Measurements from ENCODE around the gene CRISP2. TPM values are rescaled to one million over a fixed set of nuclear protein-coding genes. Genes with fewer than 3 reads are reported as not detected.
"Not testable (repeated sequence)": the region's sequence is repeated elsewhere in the genome, so short reads cannot be mapped to it uniquely, and the experiment has no call there.

CRISP2 gene
- total and polyA plus RNA-seq, 2 donors (not counting 3 experiments of a cell fraction or from before 2014, with no cell fraction given): not detected

- Histone ChIP-seq H3K4me3 (replicated peaks in 1 of 3; ENCODE audit: insufficient read depth in 1 of 3, low read depth in 1 of 3, low read length in 3 of 3) (no peak overlapping the region), H3K9ac (replicated peaks; ENCODE audit: extremely low read depth, insufficient read depth, low read length) (no peak overlapping the region), H3K4me1 (ENCODE audit: control insufficient read depth, extremely low read depth, insufficient read depth, low read length) (no peaks in the 10 kb centered on the region), H2AFZ (ENCODE audit: low read depth, low read length) (no peak overlapping the region), H3K27ac (ENCODE audit: insufficient read depth, low read depth, low read length) (no peak overlapping the region), H4K20me1 (replicated peaks; ENCODE audit: control insufficient read depth, extremely low read depth, insufficient read depth, low read length) (no peaks in the 10 kb centered on the region), H3K9me1 (replicated peaks; ENCODE audit: control insufficient read depth, extremely low read depth, insufficient read depth, low read length) (no peaks in the 10 kb centered on the region), H3K4me2 (ENCODE audit: insufficient read depth, low read length) (no peak overlapping the region), H3K27me3 (ENCODE audit: control insufficient read depth in 2 of 2, insufficient read depth in 2 of 2, low read length in 2 of 2) (no peaks in the 10 kb centered on the region), H3K36me3 (ENCODE audit: control insufficient read depth in 2 of 2, extremely low read depth in 1 of 2, insufficient read depth in 2 of 2, low read length in 2 of 2) (no peaks in the 10 kb centered on the region), H3K79me2 (ENCODE audit: control insufficient read depth, insufficient read depth, low read length) (no peaks in the 10 kb centered on the region), H3K9me3 (replicated peaks; ENCODE audit: control insufficient read depth, insufficient read depth, low read length) (no peaks in the 10 kb centered on the region)
- no TSS peak for BruUV-seq (replicated peaks)
- ChIA-PET CTCF (no interaction called here), POLR2A (no interaction called here)
- no peak for DNase-seq (ENCODE audit: low read depth, low spot score)
- no peak for TF ChIP-seq EZH2 (IDR thresholded peaks at IDR 0.05; ENCODE audit: borderline replicate concordance, low read depth, low read length, severe bottlenecking)
- TF ChIP-seq POLR2AphosphoS5 (IDR thresholded peaks at IDR 0.05; ENCODE audit: insufficient read depth, low read depth, low read length): no peak
- TF ChIP-seq JUN (IDR thresholded peaks at IDR 0.05; ENCODE audit: borderline replicate concordance, insufficient read depth, insufficient read length, low read depth): no peak
- no peak for TF ChIP-seq GATA2 (IDR thresholded peaks at IDR 0.05; ENCODE audit: insufficient read depth, insufficient read length, low read depth, low read length)
- FAIRE-seq: no peak
- dilution Hi-C loops (cut with MboI; ENCODE audit: extremely low pct_ligation_motif_present, low sequenced_read_pairs) (no loop called here), intact Hi-C loops (cut with micrococcal nuclease) (no loop called here)
Observed at GRCh38 chr6:49732781-49733180, 19.4 kb upstream of the CRISP2 start.

GRCh38 chr6:49730251-49730650 lies 16.9 kb upstream of the CRISP2 start:
- ChIA-PET POLR2A (no interaction called here), CTCF (no interaction called here)
- Histone ChIP-seq H3K4me1 (ENCODE audit: control insufficient read depth, extremely low read depth, insufficient read depth, low read length) (no peaks in the 10 kb centered on the region), H3K9me1 (replicated peaks; ENCODE audit: control insufficient read depth, extremely low read depth, insufficient read depth, low read length) (no peaks in the 10 kb centered on the region), H3K36me3 (ENCODE audit: control insufficient read depth in 2 of 2, extremely low read depth in 1 of 2, insufficient read depth in 2 of 2, low read length in 2 of 2) (no peaks in the 10 kb centered on the region), H3K9me3 (replicated peaks; ENCODE audit: control insufficient read depth, insufficient read depth, low read length) (no peaks in the 10 kb centered on the region), H4K20me1 (replicated peaks; ENCODE audit: control insufficient read depth, extremely low read depth, insufficient read depth, low read length) (no peaks in the 10 kb centered on the region), H3K9ac (replicated peaks; ENCODE audit: extremely low read depth, insufficient read depth, low read length) (no peak overlapping the region), H3K4me3 (replicated peaks in 1 of 3; ENCODE audit: insufficient read depth in 1 of 3, low read depth in 1 of 3, low read length in 3 of 3) (no peak overlapping the region), H3K27ac (ENCODE audit: insufficient read depth, low read depth, low read length) (no peak overlapping the region), H2AFZ (ENCODE audit: low read depth, low read length) (no peak overlapping the region), H3K79me2 (ENCODE audit: control insufficient read depth, insufficient read depth, low read length) (no peaks in the 10 kb centered on the region), H3K4me2 (ENCODE audit: insufficient read depth, low read length) (no peak overlapping the region), H3K27me3 (ENCODE audit: control insufficient read depth in 2 of 2, insufficient read depth in 2 of 2, low read length in 2 of 2) (no peaks in the 10 kb centered on the region)
- BruUV-seq (replicated peaks): no TSS peak
- no peak for TF ChIP-seq MAX (IDR thresholded peaks at IDR 0.05; ENCODE audit: insufficient read depth, insufficient read length)
- TF ChIP-seq EZH2 (IDR thresholded peaks at IDR 0.05; ENCODE audit: borderline replicate concordance, low read depth, low read length, severe bottlenecking): no peak
- TF ChIP-seq JUN (IDR thresholded peaks at IDR 0.05; ENCODE audit: borderline replicate concordance, insufficient read depth, insufficient read length, low read depth): no peak
- TF ChIP-seq FOS (IDR thresholded peaks at IDR 0.05; ENCODE audit: borderline replicate concordance, insufficient read depth, low read length): no peak
- TF ChIP-seq GATA2 (IDR thresholded peaks at IDR 0.05; ENCODE audit: insufficient read depth, insufficient read length, low read depth, low read length): no peak
- TF ChIP-seq POLR2AphosphoS5 (IDR thresholded peaks at IDR 0.05; ENCODE audit: insufficient read depth, low read depth, low read length): no peak
- no peak for TF ChIP-seq POLR2A (IDR thresholded peaks at IDR 0.05; ENCODE audit: low read depth, low read length)
- TF ChIP-seq MYC (IDR thresholded peaks at IDR 0.05; ENCODE audit: low read depth, low read length): no peak
- no peak for TF ChIP-seq CTCF (IDR thresholded peaks at IDR 0.05; ENCODE audit: extremely low read depth in 1 of 2, insufficient read depth in 1 of 2, low read depth in 1 of 2, low read length in 2 of 2)
- dilution Hi-C loops (cut with MboI; ENCODE audit: extremely low pct_ligation_motif_present, low sequenced_read_pairs): no loop called here
- intact Hi-C loops (cut with micrococcal nuclease): no loop called here
- no peak for DNase-seq (ENCODE audit: low read depth, low spot score)
- no peak for FAIRE-seq

GRCh38 chr6:49723917-49724316 lies 10.6 kb upstream of the CRISP2 start:
- H3K4me2 ChIP-seq (ENCODE audit: insufficient read depth, low read length); BruUV-seq (replicated peaks); POLR2A ChIA-PET; H4K20me1 ChIP-seq (replicated peaks; ENCODE audit: control insufficient read depth, extremely low read depth, insufficient read depth, low read length); H3K36me3 ChIP-seq (ENCODE audit: control insufficient read depth in 2 of 2, extremely low read depth in 1 of 2, insufficient read depth in 2 of 2, low read length in 2 of 2); H3K9ac ChIP-seq (replicated peaks; ENCODE audit: extremely low read depth, insufficient read depth, low read length); H3K4me1 ChIP-seq (ENCODE audit: control insufficient read depth, extremely low read depth, insufficient read depth, low read length); H3K4me3 ChIP-seq (replicated peaks in 1 of 3; ENCODE audit: insufficient read depth in 1 of 3, low read depth in 1 of 3, low read length in 3 of 3); H2AFZ ChIP-seq (ENCODE audit: low read depth, low read length); CTCF ChIA-PET; H3K9me1 ChIP-seq (replicated peaks; ENCODE audit: control insufficient read depth, extremely low read depth, insufficient read depth, low read length); dilution Hi-C loops (cut with MboI; ENCODE audit: extremely low pct_ligation_motif_present, low sequenced_read_pairs); intact Hi-C loops (cut with micrococcal nuclease); H3K9me3 ChIP-seq (replicated peaks; ENCODE audit: control insufficient read depth, insufficient read depth, low read length); FAIRE-seq; H3K27me3 ChIP-seq (ENCODE audit: control insufficient read depth in 2 of 2, insufficient read depth in 2 of 2, low read length in 2 of 2); DNase-seq (ENCODE audit: low read depth, low spot score); H3K79me2 ChIP-seq (ENCODE audit: control insufficient read depth, insufficient read depth, low read length); H3K27ac ChIP-seq (ENCODE audit: insufficient read depth, low read depth, low read length): not testable (repeated sequence)
